ENCODE data around the gene NTPCR.

NTPCR gene
- long read RNA-seq, full-length matches to known transcripts: 92 of 105 reads
- long read RNA-seq, partial matches to known transcripts: 5 of 105 reads
- long read RNA-seq, other reads (novel, unspliced or antisense): 8 of 105 reads

- H3K4me3 ChIP-seq (replicated peaks; ENCODE audit: insufficient read depth, low read length): peak within 1 kb of the TSS; percentile 97
- TF ChIP-seq GABPA (IDR thresholded peaks at IDR 0.05; ENCODE audit: low read depth) (peak; percentile 61; the same call in 1 of the 2 replicates), REST (IDR thresholded peaks at IDR 0.05; ENCODE audit: insufficient replicate concordance, low read depth) (no peak), POLR2AphosphoS5 (IDR thresholded peaks at IDR 0.05; ENCODE audit: low read depth) (peak; percentile 65)
- TF ChIP-seq, protein P1, sequence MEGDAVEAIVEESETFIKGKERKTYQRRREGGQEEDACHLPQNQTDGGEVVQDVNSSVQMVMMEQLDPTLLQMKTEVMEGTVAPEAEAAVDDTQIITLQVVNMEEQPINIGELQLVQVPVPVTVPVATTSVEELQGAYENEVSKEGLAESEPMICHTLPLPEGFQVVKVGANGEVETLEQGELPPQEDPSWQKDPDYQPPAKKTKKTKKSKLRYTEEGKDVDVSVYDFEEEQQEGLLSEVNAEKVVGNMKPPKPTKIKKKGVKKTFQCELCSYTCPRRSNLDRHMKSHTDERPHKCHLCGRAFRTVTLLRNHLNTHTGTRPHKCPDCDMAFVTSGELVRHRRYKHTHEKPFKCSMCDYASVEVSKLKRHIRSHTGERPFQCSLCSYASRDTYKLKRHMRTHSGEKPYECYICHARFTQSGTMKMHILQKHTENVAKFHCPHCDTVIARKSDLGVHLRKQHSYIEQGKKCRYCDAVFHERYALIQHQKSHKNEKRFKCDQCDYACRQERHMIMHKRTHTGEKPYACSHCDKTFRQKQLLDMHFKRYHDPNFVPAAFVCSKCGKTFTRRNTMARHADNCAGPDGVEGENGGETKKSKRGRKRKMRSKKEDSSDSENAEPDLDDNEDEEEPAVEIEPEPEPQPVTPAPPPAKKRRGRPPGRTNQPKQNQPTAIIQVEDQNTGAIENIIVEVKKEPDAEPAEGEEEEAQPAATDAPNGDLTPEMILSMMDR (IDR thresholded peaks at IDR 0.05; ENCODE audit: insufficient read depth, low read length): no peak
- H3K27ac ChIP-seq (replicated peaks): peak within 1 kb of the TSS; percentile 82
- H3K27me3 ChIP-seq (ENCODE audit: insufficient read depth, poor library complexity, severe bottlenecking): no peaks in the 10 kb centered on the region
- DNase-seq (ENCODE audit: low read depth in 1 of 2, low spot score in 1 of 2): peak; percentile 88 to 89
Measured at GRCh38 chr1:232950197-232951176, at the start of gene NTPCR. Gene NTPCR, plus strand, starts transcription at chr1:232950611. Its CDS starts 100 bp downstream, at chr1:232950711.

DNA sequence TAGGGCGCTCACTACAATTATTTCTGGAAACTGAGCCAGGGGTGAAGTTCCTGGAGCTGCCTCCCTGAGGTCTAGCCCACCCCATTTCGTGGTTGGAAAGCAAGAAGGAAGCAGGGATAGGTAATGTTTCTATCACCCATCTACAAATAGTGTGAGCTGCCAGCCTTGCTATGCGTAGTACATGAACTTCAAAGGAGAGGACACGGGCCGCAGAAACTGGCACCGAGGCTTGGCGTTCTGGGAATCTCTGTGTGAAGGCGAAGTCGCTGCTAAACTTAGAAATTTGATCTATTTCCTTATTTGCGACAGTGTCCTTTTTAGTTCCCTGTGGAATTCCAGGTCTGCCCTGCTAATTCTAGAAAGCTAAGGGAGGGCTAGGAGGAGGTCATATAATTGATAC is 49.6 kb upstream of the NTPCR start:
- H3K27ac ChIP-seq (replicated peaks): no peak overlapping the region
- no peaks in the 10 kb centered on the region for H3K27me3 ChIP-seq (ENCODE audit: insufficient read depth, poor library complexity, severe bottlenecking)
- H3K4me3 ChIP-seq (replicated peaks; ENCODE audit: insufficient read depth, low read length): no peak overlapping the region
- TF ChIP-seq SPI1 (IDR thresholded peaks at IDR 0.05; ENCODE audit: borderline replicate concordance, low read depth) (no peak), POLR2AphosphoS5 (IDR thresholded peaks at IDR 0.05; ENCODE audit: low read depth) (no peak), GABPA (IDR thresholded peaks at IDR 0.05; ENCODE audit: low read depth) (no peak), REST (IDR thresholded peaks at IDR 0.05; ENCODE audit: insufficient replicate concordance, low read depth) (no peak)
- TF ChIP-seq, protein P1 (IDR thresholded peaks at IDR 0.05; ENCODE audit: insufficient read depth, low read length): no peak
- DNase-seq (ENCODE audit: low read depth in 1 of 2, low spot score in 1 of 2): no peak

- TF ChIP-seq GABPA (IDR thresholded peaks at IDR 0.05; ENCODE audit: low read depth) (no peak), SPI1 (IDR thresholded peaks at IDR 0.05; ENCODE audit: borderline replicate concordance, low read depth) (no peak), REST (IDR thresholded peaks at IDR 0.05; ENCODE audit: insufficient replicate concordance, low read depth) (no peak), POLR2AphosphoS5 (IDR thresholded peaks at IDR 0.05; ENCODE audit: low read depth) (no peak)
- TF ChIP-seq, protein P1 (IDR thresholded peaks at IDR 0.05; ENCODE audit: insufficient read depth, low read length): no peak
- H3K27me3 ChIP-seq (ENCODE audit: insufficient read depth, poor library complexity, severe bottlenecking): no peaks in the 10 kb centered on the region
- H3K4me3 ChIP-seq (replicated peaks; ENCODE audit: insufficient read depth, low read length): no peak overlapping the region
- no peak overlapping the region for H3K27ac ChIP-seq (replicated peaks)
- DNase-seq (ENCODE audit: low read depth in 1 of 2, low spot score in 1 of 2): no peak
Measured at GRCh38 chr1:232901255-232901654, 49.2 kb upstream of the NTPCR start.

All from HL-60 (cell line).